Skin of body (tissue), 2 donors: ENCODE measurements around the gene CLEC16A. TPM values are rescaled to one million over a fixed set of nuclear protein-coding genes. Genes with fewer than 3 reads are reported as not detected.

Source experiments
- DNase-seq: peaks from one replicate; lab custom pipeline; 2025; lab: John Stamatoyannopoulos, UW
- total RNA-seq: library from RNA; depleted of rRNA; stranded (reverse); fragments of >200 nt; gene quantifications from one replicate; pipeline ENCODE4 v1.2.3, GENCODE V29; 2014

CLEC16A gene
- total RNA-seq, 1 donor from 2014 or later = 18.0 TPM

GRCh38 chr16:11173426-11173825 lies 229.1 kb downstream of the CLEC16A start:
- DNase-seq = no peak

- DNase-seq = no peak
Observed at GRCh38 chr16:11174141-11174540, 229.8 kb downstream of the CLEC16A start.

- no peak for DNase-seq
Observed at GRCh38 chr16:11175106-11175786, 230.9 kb downstream of the CLEC16A start.

- no peak for DNase-seq
Observed at GRCh38 chr16:11175787-11176341, 231.5 kb downstream of the CLEC16A start.

- DNase-seq = no peak
Observed at GRCh38 chr16:11177578-11178160, 233.3 kb downstream of the CLEC16A start.

- DNase-seq = no peak
Observed at GRCh38 chr16:11178424-11178823, 234.1 kb downstream of the CLEC16A start.

- DNase-seq = no peak
Observed at GRCh38 chr16:11179574-11179973, 235.2 kb downstream of the CLEC16A start.

GRCh38 chr16:11180489-11180888 lies 236.1 kb downstream of the CLEC16A start:
- DNase-seq = no peak

GRCh38 chr16:11181242-11181898 lies 237.0 kb downstream of the CLEC16A start:
- DNase-seq = no peak

GRCh38 chr16:11181899-11182279 lies 237.5 kb downstream of the CLEC16A start:
- peak; percentile 30 for DNase-seq

- DNase-seq = no peak
Observed at GRCh38 chr16:11182411-11182810, 238.0 kb downstream of the CLEC16A start.

GRCh38 chr16:11183035-11183812 lies 238.9 kb downstream of the CLEC16A start:
- no peak for DNase-seq

- DNase-seq = no peak
Observed at GRCh38 chr16:11183951-11184350, 239.6 kb downstream of the CLEC16A start.

GRCh38 chr16:11187522-11188023 lies 243.2 kb downstream of the CLEC16A start:
- DNase-seq = no peak

- DNase-seq = no peak
Observed at GRCh38 chr16:11188801-11189740, 244.7 kb downstream of the CLEC16A start.

- no peak for DNase-seq
Observed at GRCh38 chr16:11190588-11191560, 246.5 kb downstream of the CLEC16A start.

GRCh38 chr16:11191665-11192064 lies 247.3 kb downstream of the CLEC16A start:
- no peak for DNase-seq

GRCh38 chr16:11193494-11193893 lies 249.1 kb downstream of the CLEC16A start:
- no peak for DNase-seq

GRCh38 chr16:11194913-11195312 lies 250.5 kb downstream of the CLEC16A start:
- no peak for DNase-seq
